GM12865 (cell line): ENCODE measurements around the gene MCU.
A peak's percentile ranks its signal among the peaks of the same experiment; 100 is the strongest.
"Not testable (repeated sequence)": the region's sequence is repeated elsewhere in the genome, so short reads cannot be mapped to it uniquely, and the experiment has no call there.

Experiments
- DNase-seq: peaks from one replicate; pipeline ENCODE4 v3.0.0; 2010; ENCODE audit warnings: low read depth
- H3K4me3 ChIP-seq: 2 replicates; pipeline ENCODE4 v1.5.1; 2011; ENCODE audit warnings: mild to moderate bottlenecking, low read depth, low read length, control low read depth
- CTCF ChIP-seq: IDR thresholded peaks from 2 replicates; pipeline ENCODE4 v1.5.1; 2011; ENCODE audit warnings: low read length, control low read depth, low read depth, inconsistent platforms; ENCODE audit not compliant: insufficient read depth; ENCODE audit errors: missing control alignments

Gene MCU

DNA sequence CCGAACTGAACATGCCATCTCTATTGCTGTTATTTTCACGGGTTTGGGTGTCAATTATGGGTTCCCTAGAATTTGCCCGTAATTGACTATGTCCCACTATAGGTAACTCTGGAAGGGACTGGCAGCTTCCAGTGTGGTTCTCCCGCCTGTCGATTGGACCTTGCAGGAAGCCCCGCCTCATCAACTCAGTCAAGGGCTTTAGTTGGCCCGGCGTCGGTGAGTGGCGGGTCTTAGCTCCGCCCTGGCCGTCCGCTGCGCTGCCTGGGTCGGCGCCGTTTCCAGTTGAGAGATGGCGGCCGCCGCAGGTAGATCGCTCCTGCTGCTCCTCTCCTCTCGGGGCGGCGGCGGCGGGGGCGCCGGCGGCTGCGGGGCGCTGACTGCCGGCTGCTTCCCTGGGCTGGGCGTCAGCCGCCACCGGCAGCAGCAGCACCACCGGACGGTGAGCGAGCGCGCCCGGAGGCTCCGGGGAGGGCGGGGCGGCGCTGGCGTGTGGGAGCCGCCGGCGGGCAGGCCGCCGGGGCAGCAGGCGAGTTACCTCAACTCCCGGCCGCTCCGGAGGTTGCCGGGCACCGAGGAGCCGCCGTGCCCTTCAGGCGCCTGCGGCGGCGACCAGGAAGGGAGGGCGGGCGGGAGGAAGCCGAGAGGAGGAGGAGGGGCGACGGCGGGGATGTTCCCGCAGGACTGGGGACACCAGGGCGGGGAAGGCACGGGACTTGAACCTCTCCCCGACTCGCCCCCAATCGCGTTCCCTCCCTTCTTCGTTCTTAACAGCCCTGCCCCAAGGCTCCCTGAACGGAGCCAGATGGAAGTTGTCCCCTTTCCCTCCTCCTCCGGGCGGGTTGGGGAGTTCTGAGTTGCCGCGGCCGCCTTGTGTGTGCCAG, at the start of gene MCU:
Gene MCU (plus strand): TSS at position 281 of the 881 bp plus-strand sequence. CDS start 9 bp downstream, at position 290.
- TF ChIP-seq CTCF: no peak
- peak within 1 kb of the TSS; percentile 88 for H3K4me3 ChIP-seq
- peak; percentile 97 for DNase-seq

DNA sequence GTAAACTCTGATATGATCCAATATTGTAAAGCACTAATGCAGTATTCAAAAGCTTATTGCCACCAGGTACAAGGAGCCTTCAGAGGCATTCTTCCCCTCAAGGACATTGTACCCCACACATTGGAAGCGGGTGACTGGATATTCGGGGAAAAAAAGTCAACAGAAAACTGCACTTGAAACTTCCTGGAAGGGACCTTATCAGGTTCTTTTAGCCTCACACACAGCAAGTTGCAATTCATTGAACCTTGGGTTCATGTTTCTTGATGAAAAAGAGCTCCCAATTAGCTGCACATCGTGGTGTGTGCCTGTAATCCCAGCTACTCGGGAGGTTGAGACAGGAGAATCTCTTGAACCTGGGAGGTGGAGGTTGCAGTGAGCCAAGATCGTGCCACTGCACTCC, 49.6 kb upstream of the MCU start:
- H3K4me3 ChIP-seq: no peak overlapping the region
- no peak for DNase-seq
- TF ChIP-seq CTCF: no peak

GRCh38 chr10:72645263-72645858, 46.6 kb upstream of the MCU start:
- no peak for DNase-seq
- TF ChIP-seq CTCF: no peak
- no peak overlapping the region for H3K4me3 ChIP-seq

DNA sequence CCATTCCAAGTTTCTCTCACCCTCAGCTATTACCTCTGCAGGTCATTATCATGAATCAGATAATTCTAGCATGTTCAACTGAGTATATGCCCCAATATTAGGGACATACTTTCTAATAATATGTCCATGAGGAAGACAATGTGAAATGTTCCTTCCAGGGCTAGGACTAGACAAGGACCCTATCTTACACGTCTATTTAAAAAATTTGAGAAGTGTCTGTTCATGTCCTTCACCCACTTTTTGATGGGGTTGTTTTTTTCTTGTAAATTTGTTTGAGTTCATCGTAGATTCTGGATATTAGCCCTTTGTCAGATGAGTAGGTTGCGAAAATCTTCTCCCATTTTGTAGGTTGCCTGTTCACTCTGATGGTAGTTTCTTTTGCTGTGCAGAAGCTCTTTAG, 45.0 kb upstream of the MCU start:
- DNase-seq, H3K4me3 ChIP-seq: not testable (repeated sequence)

DNA sequence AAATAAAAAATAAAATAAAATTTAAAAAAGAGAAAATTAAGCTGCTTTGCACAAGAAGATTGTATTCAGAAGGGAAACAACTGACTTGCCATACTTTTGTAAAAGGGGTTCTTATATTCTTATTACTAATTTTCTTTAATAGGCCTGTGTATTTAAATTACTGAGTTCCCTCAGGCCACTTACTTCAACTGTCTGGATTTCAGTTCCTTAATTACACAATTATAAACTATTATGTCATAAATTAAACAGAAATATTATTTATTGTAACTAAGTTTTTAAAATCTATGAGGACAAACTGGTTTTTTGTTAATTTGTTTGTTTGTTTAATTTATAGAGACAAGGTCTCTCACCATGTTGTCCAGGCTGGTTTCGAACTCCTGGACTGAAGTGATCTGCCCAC, 43.6 kb upstream of the MCU start:
- DNase-seq: no peak
- no peak for TF ChIP-seq CTCF
- no peak overlapping the region for H3K4me3 ChIP-seq

- DNase-seq: peak; percentile 12
- TF ChIP-seq CTCF: no peak
- H3K4me3 ChIP-seq: no peak overlapping the region
Measured at GRCh38 chr10:72649291-72649690, 42.7 kb upstream of the MCU start.

GRCh38 chr10:72653383-72654096, 38.4 kb upstream of the MCU start:
- no peak for DNase-seq
- no peak overlapping the region for H3K4me3 ChIP-seq
- no peak for TF ChIP-seq CTCF
